Activated CD8-positive, alpha-beta memory T cell treated with anti-CD3 and anti-CD28 coated beads, Interleukin-2, amount 50 U/mL, for 1 hour (primary cell): ENCODE measurements around the gene CLDN16.

Experiments used
- DNase-seq: peaks from one replicate; pipeline ENCODE4 v3.0.0-alpha.2; 2020; ENCODE audit errors: extremely low read depth

CLDN16 gene

GRCh38 chr3:190380184-190380583, 7.8 kb upstream of the CLDN16 start:
- DNase-seq: no peak

- DNase-seq: no peak
Measured at GRCh38 chr3:190381441-190381840, 6.5 kb upstream of the CLDN16 start.

- no peak for DNase-seq
Measured at GRCh38 chr3:190382082-190382481, 5.9 kb upstream of the CLDN16 start.

GRCh38 chr3:190384309-190384756, 3.6 kb upstream of the CLDN16 start:
- DNase-seq: no peak

GRCh38 chr3:190385731-190386688, 2.0 kb upstream of the CLDN16 start:
- DNase-seq: no peak

GRCh38 chr3:190388703-190389102, 740 bp downstream of the CLDN16 start:
- DNase-seq: no peak

- DNase-seq: no peak
Measured at GRCh38 chr3:190396001-190396400, 8.0 kb downstream of the CLDN16 start.

- no peak for DNase-seq
Measured at GRCh38 chr3:190397889-190398288, 9.9 kb downstream of the CLDN16 start.

GRCh38 chr3:190399677-190400076, 11.7 kb downstream of the CLDN16 start:
- DNase-seq: no peak

- no peak for DNase-seq
Measured at GRCh38 chr3:190401963-190402362, 14.0 kb downstream of the CLDN16 start.

- no peak for DNase-seq
Measured at GRCh38 chr3:190404715-190405114, 16.8 kb downstream of the CLDN16 start.

GRCh38 chr3:190414297-190414696, 26.3 kb downstream of the CLDN16 start:
- no peak for DNase-seq

GRCh38 chr3:190424108-190424477, 36.1 kb downstream of the CLDN16 start:
- DNase-seq: no peak

- no peak for DNase-seq
Measured at GRCh38 chr3:190424478-190425439, 36.8 kb downstream of the CLDN16 start.

GRCh38 chr3:190425833-190426232, 37.9 kb downstream of the CLDN16 start:
- no peak for DNase-seq

GRCh38 chr3:190426806-190427507, 39.0 kb downstream of the CLDN16 start:
- no peak for DNase-seq

GRCh38 chr3:190429681-190430080, 41.7 kb downstream of the CLDN16 start:
- DNase-seq: no peak

GRCh38 chr3:190430906-190431305, 42.9 kb downstream of the CLDN16 start:
- no peak for DNase-seq

GRCh38 chr3:190432216-190432615, 44.3 kb downstream of the CLDN16 start:
- no peak for DNase-seq

- DNase-seq: no peak
Measured at GRCh38 chr3:190433626-190434025, 45.7 kb downstream of the CLDN16 start.

- DNase-seq: no peak
Measured at GRCh38 chr3:190435618-190436017, 47.7 kb downstream of the CLDN16 start.

- DNase-seq: no peak
Measured at GRCh38 chr3:190436331-190436730, 48.4 kb downstream of the CLDN16 start.
